ENCODE data around the gene ALPG. TPM values are rescaled to one million over a fixed set of nuclear protein-coding genes. Genes with fewer than 3 reads are reported as not detected.

Gene ALPG
- total RNA-seq, result not detected in 2 replicates

GRCh38 chr2:232406556-232407310, at the start of gene ALPG:
Gene ALPG (plus strand): TSS chr2:232406844. CDS start chr2:232406895, 51 bp downstream.

GRCh38 chr2:232378735-232379151, 27.9 kb upstream of the ALPG start, which contains the start of gene ALPP:
Gene ALPP (plus strand): TSS chr2:232378751. CDS start chr2:232378803, 52 bp downstream.

GRCh38 chr2:232455426-232456255, 49.0 kb downstream of the ALPG start, which contains the start of gene ALPI:
Gene ALPI (plus strand): TSS chr2:232456153. CDS start chr2:232456200, 47 bp downstream.

Other genes with a start within 250 kb of the ALPG start
- not detected in 2 replicates for gene ALPP, start 28.1 kb upstream of the ALPG start, total RNA-seq
- gene ALPI, start 49.3 kb downstream of the ALPG start, total RNA-seq, result not detected in 2 replicates
- gene ECEL1, start 81.0 kb downstream of the ALPG start, total RNA-seq, result not detected in 2 replicates
- gene PRSS56, start 113.5 kb downstream of the ALPG start, total RNA-seq, result not detected in 2 replicates
- gene CHRND, start 119.3 kb downstream of the ALPG start, total RNA-seq, result not detected in 2 replicates
- not detected in 2 replicates for gene CHRNG, start 132.8 kb downstream of the ALPG start, total RNA-seq
- gene TIGD1, start 143.7 kb downstream of the ALPG start, total RNA-seq, result 2.4 and 3.3 TPM in 2 replicates
- gene EIF4E2, start 143.8 kb downstream of the ALPG start, total RNA-seq, result 78.7 and 84.8 TPM in 2 replicates
- gene EFHD1, start 226.8 kb downstream of the ALPG start, total RNA-seq, result not detected in 2 replicates

Measured in smooth muscle cell of the umbilical artery (primary cell).